Prostate gland (tissue), 2 donors: ENCODE measurements around the gene FBRSL1.

ENCODE experiments used
- POLR2A ChIP-seq: fragments of 450-650 bp; IDR thresholded peaks from one replicate; pipeline ENCODE4 v1.6.1; 2016; ENCODE audit warnings: antibody characterized with exemption, mild to moderate bottlenecking
- TF ChIP-seq, protein P1 (sequence below), 4 experiments: fragments of 200-600 bp in 2 of 4; fragments of 450-650 bp in 2 of 4; sonication (generic) in 2 of 4; IDR thresholded peaks; 1 replicate in 3 of 4; 2 replicates in 1 of 4; pipeline ENCODE4 v1.5.1; 2016 to 2019; ENCODE audit warnings: antibody characterized with exemption in 4 of 4, mild to moderate bottlenecking in 2 of 4, moderate library complexity in 2 of 4

GRCh38 chr12:132446633-132447326, 43.2 kb upstream of the FBRSL1 start:
- TF ChIP-seq, protein P1, sequence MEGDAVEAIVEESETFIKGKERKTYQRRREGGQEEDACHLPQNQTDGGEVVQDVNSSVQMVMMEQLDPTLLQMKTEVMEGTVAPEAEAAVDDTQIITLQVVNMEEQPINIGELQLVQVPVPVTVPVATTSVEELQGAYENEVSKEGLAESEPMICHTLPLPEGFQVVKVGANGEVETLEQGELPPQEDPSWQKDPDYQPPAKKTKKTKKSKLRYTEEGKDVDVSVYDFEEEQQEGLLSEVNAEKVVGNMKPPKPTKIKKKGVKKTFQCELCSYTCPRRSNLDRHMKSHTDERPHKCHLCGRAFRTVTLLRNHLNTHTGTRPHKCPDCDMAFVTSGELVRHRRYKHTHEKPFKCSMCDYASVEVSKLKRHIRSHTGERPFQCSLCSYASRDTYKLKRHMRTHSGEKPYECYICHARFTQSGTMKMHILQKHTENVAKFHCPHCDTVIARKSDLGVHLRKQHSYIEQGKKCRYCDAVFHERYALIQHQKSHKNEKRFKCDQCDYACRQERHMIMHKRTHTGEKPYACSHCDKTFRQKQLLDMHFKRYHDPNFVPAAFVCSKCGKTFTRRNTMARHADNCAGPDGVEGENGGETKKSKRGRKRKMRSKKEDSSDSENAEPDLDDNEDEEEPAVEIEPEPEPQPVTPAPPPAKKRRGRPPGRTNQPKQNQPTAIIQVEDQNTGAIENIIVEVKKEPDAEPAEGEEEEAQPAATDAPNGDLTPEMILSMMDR (IDR thresholded peaks at IDR 0.05), result no peak
- TF ChIP-seq POLR2A, result no peak
